Smooth muscle cell (in vitro differentiated cells): Measurements from ENCODE around the gene NID1. TPM values are rescaled to one million over a fixed set of nuclear protein-coding genes. Genes with fewer than 3 reads are reported as not detected.

Experiments used
- DNase-seq: peaks from one replicate; lab custom pipeline; 2025; ENCODE audit not compliant: unreplicated experiment; lab: John Stamatoyannopoulos, UW
- H2AFZ ChIP-seq: fragments of 200-600 bp; sonication (generic); 2 replicates; pipeline ENCODE4 v1.6.0; 2016; ENCODE audit warnings: antibody characterized with exemption, low read depth, mild to moderate bottlenecking
- H3F3A ChIP-seq: fragments of 200-600 bp; sonication (generic); 2 replicates; pipeline ENCODE4 v1.6.0; 2017; ENCODE audit warnings: antibody characterized with exemption, low read depth
- H3K27ac ChIP-seq: fragments of 200-600 bp; sonication (generic); 2 replicates; pipeline ENCODE4 v1.5.1; 2016; ENCODE audit warnings: low read depth, mild to moderate bottlenecking
- H3K27me3 ChIP-seq: fragments of 200-600 bp; sonication (generic); 2 replicates; pipeline ENCODE4 v1.6.1; 2016; ENCODE audit warnings: low read depth, mild to moderate bottlenecking
- H3K36me3 ChIP-seq: fragments of 200-600 bp; sonication (generic); 2 replicates; pipeline ENCODE4 v1.5.1; 2016; ENCODE audit warnings: low read depth
- H3K4me1 ChIP-seq: fragments of 200-600 bp; sonication (generic); 2 replicates; pipeline ENCODE4 v1.5.1; 2016; ENCODE audit warnings: low read depth
- H3K4me2 ChIP-seq: fragments of 200-600 bp; sonication (generic); 2 replicates; pipeline ENCODE4 v1.6.0; 2016; ENCODE audit warnings: mild to moderate bottlenecking
- H3K4me3 ChIP-seq: fragments of 200-600 bp; sonication (generic); 2 replicates; pipeline ENCODE4 v1.5.1; 2016; ENCODE audit warnings: mild to moderate bottlenecking
- H3K79me2 ChIP-seq: fragments of 200-600 bp; sonication (generic); 2 replicates; pipeline ENCODE4 v1.6.0; 2016; ENCODE audit warnings: low read depth, mild to moderate bottlenecking
- H3K9ac ChIP-seq: fragments of 200-600 bp; sonication (generic); 2 replicates; pipeline ENCODE4 v1.6.0; 2016; ENCODE audit warnings: low read depth
- H3K9me3 ChIP-seq: fragments of 200-600 bp; sonication (generic); replicated peaks from 2 replicates; pipeline ENCODE4 v1.5.1; 2016; ENCODE audit warnings: low read depth
- H4K20me1 ChIP-seq: fragments of 200-600 bp; sonication (generic); 2 replicates; pipeline ENCODE4 v1.6.0; 2016; ENCODE audit warnings: low read depth
- WGBS: methylation state at CpG from one replicate; pipeline ENCODE4 v1.1.7; 2016; ENCODE audit warnings: low lambda C conversion rate; 5-methylcytosine and 5-hydroxymethylcytosine counted together
- polyA plus RNA-seq: library from polyadenylated mRNA; unstranded; fragments of >200 nt; fragmentation: Nextera tagmentation; extraction: Ambion mirVana; gene quantifications from 2 replicates; pipeline ENCODE4 v1.2.1, GENCODE V29; 2016
- total RNA-seq: library from RNA; depleted of rRNA; stranded (reverse); fragments of >200 nt; gene quantifications from 2 replicates; pipeline ENCODE4 v1.2.3, GENCODE V29; 2014
- TF ChIP-seq, protein P1 (sequence below): fragments of 200-600 bp; sonication (generic); IDR thresholded peaks from 2 replicates; pipeline ENCODE4 v1.5.1; 2017; ENCODE audit warnings: borderline replicate concordance, mild to moderate bottlenecking, antibody characterized with exemption; ENCODE audit not compliant: insufficient read depth, poor library complexity, severe bottlenecking

Gene NID1
- total and polyA plus RNA-seq, 2 experiments from 2014 or later: 52.9 to 74.1 TPM

DNA sequence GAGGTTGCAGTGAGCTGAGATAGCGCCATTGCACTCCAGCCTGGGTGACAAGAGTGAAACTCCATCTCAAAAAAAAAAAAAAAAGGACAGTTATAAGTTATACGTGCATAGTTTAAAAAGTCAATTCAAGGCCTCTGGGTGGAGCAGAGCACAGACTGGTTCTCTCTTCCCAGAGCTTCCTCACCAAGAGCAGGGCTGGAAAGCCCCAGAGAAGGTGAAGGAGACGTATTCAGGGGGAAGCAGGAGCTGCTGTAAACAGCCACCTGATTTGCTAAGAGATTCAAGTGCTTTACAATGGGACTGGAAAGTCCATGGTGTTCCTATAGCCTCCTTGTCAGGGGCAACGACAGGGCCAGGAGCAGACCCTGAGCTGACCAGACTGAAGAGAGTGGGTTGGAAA is 113.2 kb downstream of the NID1 start:
- Histone ChIP-seq H3K79me2 (no peaks in the 10 kb centered on the region), H3K27me3 (no peaks in the 10 kb centered on the region), H3K4me1 (no peaks in the 10 kb centered on the region), H3K4me3 (no peak overlapping the region), H3K4me2 (no peak overlapping the region), H3F3A (no peaks in the 10 kb centered on the region), H3K27ac (no peak overlapping the region), H3K9ac (no peak overlapping the region), H3K9me3 (no peaks in the 10 kb centered on the region), H4K20me1 (no peaks in the 10 kb centered on the region), H2AFZ (no peak overlapping the region), H3K36me3 (no peaks in the 10 kb centered on the region)
- no peak for DNase-seq
- WGBS: 96% methylated on average over 4 of the region's 4 CpGs
- TF ChIP-seq, protein P1, sequence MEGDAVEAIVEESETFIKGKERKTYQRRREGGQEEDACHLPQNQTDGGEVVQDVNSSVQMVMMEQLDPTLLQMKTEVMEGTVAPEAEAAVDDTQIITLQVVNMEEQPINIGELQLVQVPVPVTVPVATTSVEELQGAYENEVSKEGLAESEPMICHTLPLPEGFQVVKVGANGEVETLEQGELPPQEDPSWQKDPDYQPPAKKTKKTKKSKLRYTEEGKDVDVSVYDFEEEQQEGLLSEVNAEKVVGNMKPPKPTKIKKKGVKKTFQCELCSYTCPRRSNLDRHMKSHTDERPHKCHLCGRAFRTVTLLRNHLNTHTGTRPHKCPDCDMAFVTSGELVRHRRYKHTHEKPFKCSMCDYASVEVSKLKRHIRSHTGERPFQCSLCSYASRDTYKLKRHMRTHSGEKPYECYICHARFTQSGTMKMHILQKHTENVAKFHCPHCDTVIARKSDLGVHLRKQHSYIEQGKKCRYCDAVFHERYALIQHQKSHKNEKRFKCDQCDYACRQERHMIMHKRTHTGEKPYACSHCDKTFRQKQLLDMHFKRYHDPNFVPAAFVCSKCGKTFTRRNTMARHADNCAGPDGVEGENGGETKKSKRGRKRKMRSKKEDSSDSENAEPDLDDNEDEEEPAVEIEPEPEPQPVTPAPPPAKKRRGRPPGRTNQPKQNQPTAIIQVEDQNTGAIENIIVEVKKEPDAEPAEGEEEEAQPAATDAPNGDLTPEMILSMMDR: no peak

DNA sequence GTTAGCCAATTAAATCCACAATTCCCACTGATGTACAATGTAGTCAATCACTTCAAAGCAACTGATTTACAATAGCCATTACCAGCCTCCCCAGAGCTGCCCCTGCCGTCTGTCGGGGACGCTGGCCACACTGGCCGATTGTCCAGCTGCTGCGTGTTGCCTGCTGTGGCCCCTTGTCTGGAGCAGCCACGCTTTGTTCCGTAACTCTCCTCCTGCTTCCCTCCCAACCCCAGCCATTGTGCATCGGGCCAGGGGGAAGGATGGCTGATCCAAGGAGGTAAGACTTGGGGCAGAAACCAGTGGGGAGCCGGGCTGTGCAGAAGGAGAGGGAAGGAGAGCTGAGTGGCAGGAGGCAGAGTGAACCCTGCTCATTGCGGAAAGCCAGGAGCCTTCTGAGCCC is 114.6 kb downstream of the NID1 start:
- Histone ChIP-seq H2AFZ (no peak overlapping the region), H3K4me1 (no peaks in the 10 kb centered on the region), H3K79me2 (no peaks in the 10 kb centered on the region), H3K27me3 (no peaks in the 10 kb centered on the region), H3K4me2 (no peak overlapping the region), H3F3A (no peaks in the 10 kb centered on the region), H3K9ac (no peak overlapping the region), H3K4me3 (no peak overlapping the region), H4K20me1 (no peaks in the 10 kb centered on the region), H3K27ac (no peak overlapping the region), H3K9me3 (no peaks in the 10 kb centered on the region), H3K36me3 (no peaks in the 10 kb centered on the region)
- DNase-seq: no peak
- 96% methylated on average over 10 of the region's 10 CpGs for WGBS
- TF ChIP-seq, protein P1: no peak

DNA sequence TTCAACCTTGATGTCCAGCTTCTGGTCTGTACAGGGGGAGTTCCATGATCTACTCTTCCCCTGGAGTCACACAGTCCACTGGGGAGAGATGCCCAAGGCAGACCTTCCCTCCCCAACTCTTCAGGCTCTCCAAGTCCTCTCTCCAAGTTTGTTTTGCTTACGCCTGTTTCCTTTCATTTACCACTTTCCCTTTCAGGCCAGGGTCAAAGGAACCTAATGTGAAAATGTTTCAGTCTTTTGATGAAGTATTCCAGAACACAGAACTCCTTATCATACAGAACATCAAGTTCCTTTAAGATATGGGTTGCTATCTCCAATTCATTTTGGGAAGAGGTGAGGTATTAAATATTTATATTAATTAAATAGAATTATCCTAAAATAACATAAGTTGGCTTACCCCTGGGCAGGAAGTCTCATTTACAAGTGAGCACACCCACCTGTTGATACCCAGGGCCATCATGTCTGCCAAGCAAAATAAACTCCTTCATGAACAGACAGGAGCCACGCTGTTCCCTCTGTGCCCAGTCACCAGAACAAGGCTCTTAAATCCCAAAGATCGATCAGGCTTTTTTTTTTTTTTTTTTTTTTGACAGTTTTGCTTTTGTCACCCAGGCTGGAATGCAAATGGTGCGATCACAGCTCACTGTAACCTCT is 116.0 kb downstream of the NID1 start:
- Histone ChIP-seq H3K36me3 (no peaks in the 10 kb centered on the region), H3K4me3 (no peak overlapping the region), H3K27ac (no peak overlapping the region), H3K4me1 (no peaks in the 10 kb centered on the region), H3F3A (no peaks in the 10 kb centered on the region), H3K4me2 (no peak overlapping the region), H3K27me3 (no peaks in the 10 kb centered on the region), H2AFZ (no peak overlapping the region), H3K9ac (no peak overlapping the region), H4K20me1 (no peaks in the 10 kb centered on the region), H3K9me3 (no peaks in the 10 kb centered on the region), H3K79me2 (no peaks in the 10 kb centered on the region)
- WGBS: 92% methylated on average over 4 of the region's 4 CpGs
- DNase-seq: no peak
- TF ChIP-seq, protein P1: no peak

DNA sequence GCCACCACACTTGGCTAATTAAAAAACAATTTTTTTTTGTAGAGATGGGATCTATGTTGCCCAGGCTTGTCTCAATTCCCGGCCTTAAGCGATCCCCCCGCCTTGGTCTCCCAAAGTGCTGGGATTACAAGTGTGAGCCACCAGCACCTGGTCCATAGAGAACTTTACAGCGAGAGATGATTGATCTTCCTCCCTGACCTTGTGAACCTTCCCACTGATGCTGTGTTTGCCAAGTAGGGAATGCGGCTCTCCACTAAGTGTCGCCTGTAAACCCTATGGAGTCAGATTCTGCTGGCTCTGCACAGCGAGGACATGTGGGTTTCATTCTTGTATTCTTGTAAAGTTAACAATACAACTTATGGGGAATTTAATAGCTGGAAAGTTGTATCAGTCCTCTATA is 116.9 kb downstream of the NID1 start:
- no peak for DNase-seq
- Histone ChIP-seq H3K4me1 (peaks cover 3% of the 10 kb centered on the region), H3K36me3 (no peaks in the 10 kb centered on the region), H3K4me3 (no peak overlapping the region), H3K4me2 (no peak overlapping the region), H3K79me2 (no peaks in the 10 kb centered on the region), H3K27me3 (no peaks in the 10 kb centered on the region), H3K9ac (no peak overlapping the region), H3K9me3 (no peaks in the 10 kb centered on the region), H4K20me1 (no peaks in the 10 kb centered on the region), H3K27ac (no peak overlapping the region), H3F3A (peaks cover 3% of the 10 kb centered on the region), H2AFZ (no peak overlapping the region)
- WGBS: 92% methylated on average over 7 of the region's 7 CpGs
- TF ChIP-seq, protein P1: no peak
